Measurements from ENCODE around the gene RYR2. TPM values are rescaled to one million over a fixed set of nuclear protein-coding genes. Genes with fewer than 3 reads are reported as not detected.

The RYR2 gene
- total and polyA plus RNA-seq, 7 donors: under 0.01 to 22.4 (median 6.1) TPM

DNA sequence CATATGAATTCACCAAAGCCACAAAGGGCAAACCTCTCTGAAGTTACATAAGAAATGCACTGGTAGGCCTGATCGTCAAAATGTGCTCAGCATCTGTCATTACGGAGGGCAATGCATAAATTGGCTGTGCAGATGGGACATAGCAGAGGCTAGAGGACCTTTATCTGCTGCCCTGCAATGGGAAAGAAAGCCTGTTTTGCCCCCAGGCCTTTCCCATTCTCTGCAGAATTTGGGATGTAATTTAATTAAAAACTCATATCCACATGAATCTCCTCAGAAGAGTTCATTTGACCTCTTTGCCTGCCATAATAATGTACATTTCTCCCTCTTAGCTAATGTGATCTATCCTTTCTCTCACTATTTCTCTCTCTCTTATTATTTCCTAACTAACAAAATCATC lies 690.7 kb downstream of the RYR2 start:
- no peak overlapping the region for H3K27ac ChIP-seq
- H3K4me3 ChIP-seq: no peak overlapping the region
- 91% methylated on average over 2 of the region's 2 CpGs for WGBS, 2 donors
- no peaks in the 10 kb centered on the region for H3K9me3 ChIP-seq
- peaks cover 0 to 5% (median 0%) of the 10 kb centered on the region in 4 donors for H3K36me3 ChIP-seq
- intact Hi-C loops (cut with DNase I): no loop called here
- peaks cover 0 to 4% (median 0%) of the 10 kb centered on the region in 4 donors for H3K4me1 ChIP-seq
- no peak for DNase-seq
- no peaks in the 10 kb centered on the region for H3K27me3 ChIP-seq
- TF ChIP-seq POLR2AphosphoS5 (IDR thresholded peaks at IDR 0.05): no peak
- TF ChIP-seq, protein P1, sequence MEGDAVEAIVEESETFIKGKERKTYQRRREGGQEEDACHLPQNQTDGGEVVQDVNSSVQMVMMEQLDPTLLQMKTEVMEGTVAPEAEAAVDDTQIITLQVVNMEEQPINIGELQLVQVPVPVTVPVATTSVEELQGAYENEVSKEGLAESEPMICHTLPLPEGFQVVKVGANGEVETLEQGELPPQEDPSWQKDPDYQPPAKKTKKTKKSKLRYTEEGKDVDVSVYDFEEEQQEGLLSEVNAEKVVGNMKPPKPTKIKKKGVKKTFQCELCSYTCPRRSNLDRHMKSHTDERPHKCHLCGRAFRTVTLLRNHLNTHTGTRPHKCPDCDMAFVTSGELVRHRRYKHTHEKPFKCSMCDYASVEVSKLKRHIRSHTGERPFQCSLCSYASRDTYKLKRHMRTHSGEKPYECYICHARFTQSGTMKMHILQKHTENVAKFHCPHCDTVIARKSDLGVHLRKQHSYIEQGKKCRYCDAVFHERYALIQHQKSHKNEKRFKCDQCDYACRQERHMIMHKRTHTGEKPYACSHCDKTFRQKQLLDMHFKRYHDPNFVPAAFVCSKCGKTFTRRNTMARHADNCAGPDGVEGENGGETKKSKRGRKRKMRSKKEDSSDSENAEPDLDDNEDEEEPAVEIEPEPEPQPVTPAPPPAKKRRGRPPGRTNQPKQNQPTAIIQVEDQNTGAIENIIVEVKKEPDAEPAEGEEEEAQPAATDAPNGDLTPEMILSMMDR (IDR thresholded peaks at IDR 0.05): no peak
- TF ChIP-seq POLR2A (IDR thresholded peaks at IDR 0.05): no peak
- no peak for TF ChIP-seq EP300 (IDR thresholded peaks at IDR 0.05)

DNA sequence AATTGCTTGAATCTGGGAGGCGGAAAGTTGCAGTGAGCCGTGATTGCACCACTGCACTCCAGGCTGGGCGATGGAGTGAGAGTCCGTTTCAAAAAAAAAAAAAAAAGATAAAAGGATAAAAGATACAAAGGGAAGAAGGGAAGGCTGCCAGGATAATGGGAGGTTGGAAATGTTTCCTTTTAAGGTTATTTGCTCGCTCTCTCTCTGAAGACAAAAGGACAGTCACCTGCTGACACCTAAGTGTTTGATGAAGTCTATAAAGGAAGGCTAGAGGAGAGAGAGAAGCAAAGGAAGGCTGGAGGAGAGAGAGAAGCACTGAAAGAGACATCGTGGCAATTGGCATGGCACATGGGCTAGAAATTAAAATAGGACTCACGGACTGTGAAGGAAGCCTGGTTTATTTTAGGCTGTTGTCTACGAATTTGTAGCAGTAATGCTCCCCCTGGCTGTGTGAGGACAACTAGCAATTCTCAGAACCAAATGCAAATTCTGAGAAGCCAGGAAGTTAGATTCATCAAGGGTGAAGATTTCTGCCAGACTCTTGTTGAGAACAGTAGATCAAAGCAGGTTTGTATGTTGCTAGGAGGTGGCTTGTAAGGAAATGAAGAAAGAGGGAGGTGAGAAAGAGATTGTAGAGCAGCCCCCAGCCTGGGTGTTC lies 694.5 kb downstream of the RYR2 start:
- 57 to 60% methylated on average over 8 of the region's 8 CpGs for whole genome bisulfite sequencing, 2 donors
- Histone ChIP-seq H3K27ac (peak overlapping the region in 2 of 4 donors; percentile 39 to 67), H3K27me3 (no peaks in the 10 kb centered on the region), H3K4me3 (peak overlapping the region in 1 of 4 donors; percentile 27), H3K9me3 (no peaks in the 10 kb centered on the region), H3K36me3 (peaks cover 0 to 5% (median 0%) of the 10 kb centered on the region in 4 donors), H3K4me1 (peaks cover 0 to 4% (median 0%) of the 10 kb centered on the region in 4 donors)
- intact Hi-C loops (cut with DNase I): no loop called here
- DNase-seq: no peak
- TF ChIP-seq POLR2A (IDR thresholded peaks at IDR 0.05) (no peak), EP300 (IDR thresholded peaks at IDR 0.05) (no peak), POLR2AphosphoS5 (IDR thresholded peaks at IDR 0.05) (peak in 2 of 4 donors; percentile 23 to 41)
- TF ChIP-seq, protein P1 (IDR thresholded peaks at IDR 0.05): peak in 3 of 4 experiments; percentile 37 to 53 (median 50)

DNA sequence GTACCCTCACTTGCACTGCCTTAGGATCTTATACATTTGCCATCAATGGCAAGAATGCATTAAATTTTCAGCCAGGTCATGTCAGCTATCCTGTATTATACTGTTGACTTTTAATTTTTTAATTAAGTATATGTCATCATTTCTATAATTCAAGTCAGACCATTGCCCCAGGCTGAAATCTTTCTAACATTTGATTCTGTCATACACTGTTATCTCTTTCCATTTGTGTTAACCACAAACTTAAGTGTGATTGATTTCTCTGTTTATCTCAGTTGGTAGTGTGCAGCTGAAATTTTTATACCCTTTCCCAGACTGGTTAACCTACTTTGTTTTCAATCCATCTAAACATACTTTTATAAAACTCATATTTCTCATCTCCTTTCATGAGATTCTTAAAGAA lies 695.5 kb downstream of the RYR2 start:
- intact Hi-C loops (cut with DNase I): no loop called here
- peaks cover 0 to 4% (median 0%) of the 10 kb centered on the region in 4 donors for H3K36me3 ChIP-seq
- H3K27ac ChIP-seq: no peak overlapping the region
- TF ChIP-seq POLR2AphosphoS5 (IDR thresholded peaks at IDR 0.05): no peak
- no peak for TF ChIP-seq EP300 (IDR thresholded peaks at IDR 0.05)
- TF ChIP-seq, protein P1 (IDR thresholded peaks at IDR 0.05): no peak
- TF ChIP-seq POLR2A (IDR thresholded peaks at IDR 0.05): no peak
- no peak for DNase-seq
- no peaks in the 10 kb centered on the region for H3K9me3 ChIP-seq
- H3K4me3 ChIP-seq: no peak overlapping the region
- no peaks in the 10 kb centered on the region for H3K27me3 ChIP-seq
- H3K4me1 ChIP-seq: peaks cover 0 to 4% (median 0%) of the 10 kb centered on the region in 4 donors

DNA sequence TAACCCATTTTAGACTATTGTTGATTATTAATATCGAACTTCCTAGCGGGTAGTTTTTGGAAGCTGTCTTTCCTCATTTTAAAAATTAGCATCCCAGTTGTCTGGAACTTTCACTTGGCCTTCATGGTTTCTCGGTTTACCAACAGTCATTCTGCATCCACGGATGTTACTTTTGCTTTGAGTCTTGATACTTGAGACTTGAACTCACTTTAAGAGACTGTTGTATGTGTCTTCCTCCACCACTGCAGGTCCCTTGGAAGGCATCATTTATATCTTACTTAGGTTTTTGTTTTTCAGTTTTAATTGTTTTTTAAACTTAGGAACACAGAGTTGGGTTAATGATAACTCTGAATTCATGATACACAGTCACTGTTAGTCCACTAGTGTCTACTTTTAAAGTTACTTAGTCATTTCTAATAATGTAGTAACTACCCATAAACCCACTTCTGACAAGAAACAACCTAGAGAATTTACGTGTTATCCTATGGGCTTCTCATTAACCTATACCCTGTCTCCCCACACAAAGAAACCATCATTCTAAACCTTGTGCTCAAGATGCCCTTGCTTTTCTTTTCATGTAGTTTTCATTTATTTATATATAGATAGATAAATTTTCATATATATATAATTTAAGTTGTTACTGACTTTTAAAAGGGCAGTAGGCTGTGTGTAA lies 696.1 kb downstream of the RYR2 start:
- intact Hi-C loops (cut with DNase I): no loop called here
- Histone ChIP-seq H3K27me3 (no peaks in the 10 kb centered on the region), H3K9me3 (no peaks in the 10 kb centered on the region), H3K36me3 (no peaks in the 10 kb centered on the region), H3K27ac (no peak overlapping the region), H3K4me1 (peaks cover 0 to 4% (median 0%) of the 10 kb centered on the region in 4 donors), H3K4me3 (no peak overlapping the region)
- 88 to 93% methylated on average over 5 of the region's 5 CpGs for WGBS, 2 donors
- DNase-seq: no peak
- TF ChIP-seq POLR2A (IDR thresholded peaks at IDR 0.05): no peak
- TF ChIP-seq, protein P1 (IDR thresholded peaks at IDR 0.05): no peak
- no peak for TF ChIP-seq POLR2AphosphoS5 (IDR thresholded peaks at IDR 0.05)
- TF ChIP-seq EP300 (IDR thresholded peaks at IDR 0.05): no peak
